Body of pancreas (tissue), 4 donors: ENCODE data around the gene TBC1D16.

ENCODE experiments used
- POLR2A ChIP-seq, 3 donors: fragments of 450-650 bp; IDR thresholded peaks; one replicate each; pipeline ENCODE4 v1.6.1; 2016; ENCODE audit warnings: antibody characterized with exemption in 3 of 3, mild to moderate bottlenecking in 2 of 3
- TF ChIP-seq, protein P1 (sequence below), 7 experiments: fragments of 450-650 bp in 4 of 7; fragments of 200-600 bp in 3 of 7; sonication (generic) in 3 of 7; IDR thresholded peaks; one replicate each; pipeline ENCODE4 v1.5.1; 2016 to 2019; ENCODE audit warnings: antibody characterized with exemption in 7 of 7

- TF ChIP-seq, protein P1, sequence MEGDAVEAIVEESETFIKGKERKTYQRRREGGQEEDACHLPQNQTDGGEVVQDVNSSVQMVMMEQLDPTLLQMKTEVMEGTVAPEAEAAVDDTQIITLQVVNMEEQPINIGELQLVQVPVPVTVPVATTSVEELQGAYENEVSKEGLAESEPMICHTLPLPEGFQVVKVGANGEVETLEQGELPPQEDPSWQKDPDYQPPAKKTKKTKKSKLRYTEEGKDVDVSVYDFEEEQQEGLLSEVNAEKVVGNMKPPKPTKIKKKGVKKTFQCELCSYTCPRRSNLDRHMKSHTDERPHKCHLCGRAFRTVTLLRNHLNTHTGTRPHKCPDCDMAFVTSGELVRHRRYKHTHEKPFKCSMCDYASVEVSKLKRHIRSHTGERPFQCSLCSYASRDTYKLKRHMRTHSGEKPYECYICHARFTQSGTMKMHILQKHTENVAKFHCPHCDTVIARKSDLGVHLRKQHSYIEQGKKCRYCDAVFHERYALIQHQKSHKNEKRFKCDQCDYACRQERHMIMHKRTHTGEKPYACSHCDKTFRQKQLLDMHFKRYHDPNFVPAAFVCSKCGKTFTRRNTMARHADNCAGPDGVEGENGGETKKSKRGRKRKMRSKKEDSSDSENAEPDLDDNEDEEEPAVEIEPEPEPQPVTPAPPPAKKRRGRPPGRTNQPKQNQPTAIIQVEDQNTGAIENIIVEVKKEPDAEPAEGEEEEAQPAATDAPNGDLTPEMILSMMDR (IDR thresholded peaks at IDR 0.05), result no peak
- TF ChIP-seq POLR2A (IDR thresholded peaks at IDR 0.05), result no peak
These were observed 3.0 kb downstream of the TBC1D16 start for GRCh38 chr17:80032614-80033171.
